ENCODE measurements around the gene STEAP1. TPM values are rescaled to one million over a fixed set of nuclear protein-coding genes. Genes with fewer than 3 reads are reported as not detected.

Gene STEAP1
- total and polyA plus RNA-seq, 9 of the 15 experiments (the other 6 are each of a cell fraction or from before 2014, with no cell fraction given), result 2.7 to 6.8 (median 5.1) TPM

DNA sequence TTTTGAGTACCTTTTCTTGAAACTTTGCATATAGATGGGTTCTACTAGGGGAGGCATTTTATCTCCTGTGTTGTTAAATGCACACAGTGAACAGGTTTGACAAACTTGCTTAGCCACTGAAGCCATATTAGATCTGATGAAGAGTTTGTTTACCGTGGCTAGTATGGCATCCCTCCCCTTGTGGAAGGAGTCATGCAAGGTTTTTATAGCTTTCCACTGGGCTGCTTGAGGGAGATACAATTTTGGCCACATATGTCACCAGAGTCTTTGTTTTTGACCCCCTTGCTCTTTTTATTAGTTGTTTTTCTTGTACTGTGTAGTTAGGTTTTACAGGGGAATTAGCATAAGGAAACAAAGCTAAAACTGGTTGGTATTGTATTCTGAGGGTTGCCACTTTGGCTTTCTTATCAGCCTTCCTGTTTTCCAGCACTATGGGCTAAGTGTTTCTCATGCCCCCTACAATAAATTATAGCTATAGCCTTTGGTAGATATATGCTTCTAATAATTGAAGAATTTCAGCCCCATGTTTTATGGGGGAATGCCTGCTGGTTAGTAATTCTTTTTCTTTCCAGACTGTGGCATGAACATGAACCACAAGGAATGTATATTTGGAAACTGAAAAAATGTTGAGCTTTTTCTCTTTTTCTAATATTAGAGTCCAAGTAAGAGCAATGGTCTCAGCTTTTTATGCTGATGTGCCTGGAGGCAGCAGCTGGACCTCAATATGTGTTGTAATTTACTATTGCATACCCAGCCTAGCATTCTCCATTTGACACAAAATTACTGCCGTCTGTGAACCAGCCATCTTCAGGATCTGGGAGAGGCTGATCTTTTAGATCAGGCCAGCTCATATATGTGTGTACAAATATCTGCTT lies 38.8 kb downstream of the STEAP1 start:
- no peaks in the 10 kb centered on the region for H3K4me1 ChIP-seq (replicated peaks in 1 of 2; ENCODE audit: control insufficient read depth in 2 of 2, insufficient read depth in 2 of 2, low read length in 2 of 2)
- no peak overlapping the region for H2AFZ ChIP-seq (ENCODE audit: low read depth, low read length)
- in situ Hi-C loops (cut with MboI), result no loop called here
- no peaks in the 10 kb centered on the region for H3K9me1 ChIP-seq (ENCODE audit: control insufficient read depth, insufficient read depth, low read length)
- H3K4me2 ChIP-seq (ENCODE audit: insufficient read depth, low read length), result no peak overlapping the region
- intact Hi-C loops (cut with micrococcal nuclease), result no loop called here
- no peaks in the 10 kb centered on the region for H4K20me1 ChIP-seq (replicated peaks; ENCODE audit: control insufficient read depth, insufficient read depth, low read length)
- no peaks in the 10 kb centered on the region for H3K9me3 ChIP-seq (replicated peaks; ENCODE audit: control insufficient read depth, insufficient read depth, low read depth, low read length)
- no peaks in the 10 kb centered on the region for H3K27me3 ChIP-seq (ENCODE audit: control insufficient read depth in 2 of 2, insufficient read depth in 2 of 2, low read length in 2 of 2)
- no TSS peak for BruUV-seq (replicated peaks)
- ChIA-PET POLR2A (no interaction called here), CTCF (ENCODE audit: low intra/inter-chr PET ratio) (no interaction called here)
- H3K4me3 ChIP-seq, result no peak overlapping the region
- no peak for FAIRE-seq
- TF ChIP-seq CBX8 (IDR thresholded peaks at IDR 0.05; ENCODE audit: borderline replicate concordance, extremely low read depth, low read depth, low read length, poor library complexity, severe bottlenecking) (no peak), TGIF2 (CRISPR knock-in tag; IDR thresholded peaks at IDR 0.05) (no peak), ZNF133 (CRISPR knock-in tag; IDR thresholded peaks at IDR 0.05) (no peak), MCM7 (IDR thresholded peaks at IDR 0.05) (no peak), BCLAF1 (IDR thresholded peaks at IDR 0.05; ENCODE audit: borderline replicate concordance in 1 of 2, control insufficient read depth in 1 of 2, low read depth in 2 of 2, low read length in 1 of 2) (no peak), SIRT6 (IDR thresholded peaks at IDR 0.05; ENCODE audit: low read depth, low read length) (no peak), GABPB2 (CRISPR knock-in tag; conservative IDR thresholded peaks at IDR 0.05) (no peak), COPS2 (conservative IDR thresholded peaks at IDR 0.05) (no peak), ZNF778 (CRISPR knock-in tag; IDR thresholded peaks at IDR 0.05) (no peak)
- TF ChIP-seq, protein P1, sequence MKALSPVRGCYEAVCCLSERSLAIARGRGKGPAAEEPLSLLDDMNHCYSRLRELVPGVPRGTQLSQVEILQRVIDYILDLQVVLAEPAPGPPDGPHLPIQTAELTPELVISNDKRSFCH (CRISPR knock-in tag; IDR thresholded peaks at IDR 0.05), result no peak
- TF ChIP-seq, protein P1 (tag; IDR thresholded peaks at IDR 0.05), result no peak
- TF ChIP-seq, protein P2, sequence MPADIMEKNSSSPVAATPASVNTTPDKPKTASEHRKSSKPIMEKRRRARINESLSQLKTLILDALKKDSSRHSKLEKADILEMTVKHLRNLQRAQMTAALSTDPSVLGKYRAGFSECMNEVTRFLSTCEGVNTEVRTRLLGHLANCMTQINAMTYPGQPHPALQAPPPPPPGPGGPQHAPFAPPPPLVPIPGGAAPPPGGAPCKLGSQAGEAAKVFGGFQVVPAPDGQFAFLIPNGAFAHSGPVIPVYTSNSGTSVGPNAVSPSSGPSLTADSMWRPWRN (IDR thresholded peaks at IDR 0.05; ENCODE audit: low read depth), result no peak
- TF ChIP-seq, protein P3, sequence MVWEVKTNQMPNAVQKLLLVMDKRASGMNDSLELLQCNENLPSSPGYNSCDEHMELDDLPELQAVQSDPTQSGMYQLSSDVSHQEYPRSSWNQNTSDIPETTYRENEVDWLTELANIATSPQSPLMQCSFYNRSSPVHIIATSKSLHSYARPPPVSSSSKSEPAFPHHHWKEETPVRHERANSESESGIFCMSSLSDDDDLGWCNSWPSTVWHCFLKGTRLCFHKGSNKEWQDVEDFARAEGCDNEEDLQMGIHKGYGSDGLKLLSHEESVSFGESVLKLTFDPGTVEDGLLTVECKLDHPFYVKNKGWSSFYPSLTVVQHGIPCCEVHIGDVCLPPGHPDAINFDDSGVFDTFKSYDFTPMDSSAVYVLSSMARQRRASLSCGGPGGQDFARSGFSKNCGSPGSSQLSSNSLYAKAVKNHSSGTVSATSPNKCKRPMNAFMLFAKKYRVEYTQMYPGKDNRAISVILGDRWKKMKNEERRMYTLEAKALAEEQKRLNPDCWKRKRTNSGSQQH (CRISPR knock-in tag; IDR thresholded peaks at IDR 0.05), result no peak
- WGBS (ENCODE audit: insufficient coverage, low coverage, missing lambda C conversion rate), result 7% methylated on average over 2 of the region's 2 CpGs
- no peak for DNase-seq (ENCODE audit: extremely low read depth in 1 of 4, low spot score in 3 of 4)
- no peak overlapping the region for H3K27ac ChIP-seq (ENCODE audit: extremely low read depth, low read depth, low read length)
- no peak for ATAC-seq
- H3K36me3 ChIP-seq (ENCODE audit: control insufficient read depth, insufficient read depth, low read length), result no peaks in the 10 kb centered on the region
- H3K9ac ChIP-seq (ENCODE audit: insufficient read depth in 1 of 2, low read depth in 2 of 2, low read length in 2 of 2), result no peak overlapping the region
- no peaks in the 10 kb centered on the region for H3K79me2 ChIP-seq (ENCODE audit: control insufficient read depth, insufficient read depth, low read length)
